Ishikawa (cell line): ENCODE measurements around the gene PHF21A.

Experiments used
- CEBPB ChIP-seq: IDR thresholded peaks from 2 replicates; pipeline ENCODE4 v1.6.1; 2012
- CREB1 ChIP-seq: IDR thresholded peaks from 2 replicates; pipeline ENCODE4 v1.6.1; 2012; ENCODE audit warnings: low read depth
- EGR1 ChIP-seq: IDR thresholded peaks from 2 replicates; pipeline ENCODE4 v1.6.1; 2012
- EP300 ChIP-seq: IDR thresholded peaks from 2 replicates; pipeline ENCODE4 v1.6.1; 2012; ENCODE audit warnings: borderline replicate concordance
- FOXM1 ChIP-seq: IDR thresholded peaks from 2 replicates; pipeline ENCODE4 v1.6.1; 2012; ENCODE audit warnings: low read depth, borderline replicate concordance
- MAX ChIP-seq: IDR thresholded peaks from 2 replicates; pipeline ENCODE4 v1.6.1; 2012
- NFIC ChIP-seq: IDR thresholded peaks from 2 replicates; pipeline ENCODE4 v1.6.1; 2012
- RAD21 ChIP-seq: IDR thresholded peaks from 2 replicates; pipeline ENCODE4 v1.6.1; 2012; ENCODE audit warnings: low read depth
- TAF1 ChIP-seq: IDR thresholded peaks from 2 replicates; pipeline ENCODE4 v1.6.1; 2012; ENCODE audit warnings: low read depth, mild to moderate bottlenecking
- TCF12 ChIP-seq: IDR thresholded peaks from 2 replicates; pipeline ENCODE4 v1.6.1; 2012; ENCODE audit warnings: low read depth
- TEAD4 ChIP-seq: IDR thresholded peaks from 2 replicates; pipeline ENCODE4 v1.6.1; 2012
- YY1 ChIP-seq: IDR thresholded peaks from 2 replicates; pipeline ENCODE4 v1.6.1; 2012; ENCODE audit warnings: low read depth
- ZBTB7A ChIP-seq: IDR thresholded peaks from 2 replicates; pipeline ENCODE4 v1.6.1; 2012; ENCODE audit warnings: low read depth
- TF ChIP-seq, protein P1 (sequence below): IDR thresholded peaks from 2 replicates; pipeline ENCODE4 v1.6.1; 2012
- TF ChIP-seq, protein P2 (sequence below): IDR thresholded peaks from 2 replicates; pipeline ENCODE4 v1.6.1; 2012; ENCODE audit warnings: low read depth, mild to moderate bottlenecking

Gene PHF21A

DNA sequence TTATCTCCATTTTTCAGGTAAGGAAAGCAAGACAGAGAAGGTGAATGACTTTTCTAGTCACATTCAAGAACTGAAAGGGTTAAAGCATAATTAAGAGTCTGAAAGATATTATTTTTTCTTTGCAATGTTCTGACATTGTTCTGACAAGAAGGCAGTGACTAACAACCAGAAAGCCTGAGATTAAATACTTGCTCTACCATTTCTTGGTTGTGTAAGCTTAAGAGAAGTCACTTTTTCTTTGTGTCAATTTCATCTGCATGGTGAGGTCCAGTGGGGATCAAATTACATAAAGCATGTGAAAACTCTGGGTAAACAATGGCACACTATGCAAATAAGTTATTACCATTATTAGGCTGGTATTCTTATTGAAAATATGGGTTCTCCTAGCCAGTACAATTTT, 73.7 kb downstream of the PHF21A start:
- TF ChIP-seq CREB1 (no peak), EP300 (no peak), FOXM1 (no peak), TEAD4 (no peak), TAF1 (no peak), EGR1 (no peak), TCF12 (no peak), CEBPB (no peak), YY1 (no peak), MAX (no peak), RAD21 (no peak), NFIC (no peak), ZBTB7A (no peak)
- TF ChIP-seq, protein P1, sequence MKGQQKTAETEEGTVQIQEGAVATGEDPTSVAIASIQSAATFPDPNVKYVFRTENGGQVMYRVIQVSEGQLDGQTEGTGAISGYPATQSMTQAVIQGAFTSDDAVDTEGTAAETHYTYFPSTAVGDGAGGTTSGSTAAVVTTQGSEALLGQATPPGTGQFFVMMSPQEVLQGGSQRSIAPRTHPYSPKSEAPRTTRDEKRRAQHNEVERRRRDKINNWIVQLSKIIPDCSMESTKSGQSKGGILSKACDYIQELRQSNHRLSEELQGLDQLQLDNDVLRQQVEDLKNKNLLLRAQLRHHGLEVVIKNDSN: no peak
- TF ChIP-seq, protein P2, sequence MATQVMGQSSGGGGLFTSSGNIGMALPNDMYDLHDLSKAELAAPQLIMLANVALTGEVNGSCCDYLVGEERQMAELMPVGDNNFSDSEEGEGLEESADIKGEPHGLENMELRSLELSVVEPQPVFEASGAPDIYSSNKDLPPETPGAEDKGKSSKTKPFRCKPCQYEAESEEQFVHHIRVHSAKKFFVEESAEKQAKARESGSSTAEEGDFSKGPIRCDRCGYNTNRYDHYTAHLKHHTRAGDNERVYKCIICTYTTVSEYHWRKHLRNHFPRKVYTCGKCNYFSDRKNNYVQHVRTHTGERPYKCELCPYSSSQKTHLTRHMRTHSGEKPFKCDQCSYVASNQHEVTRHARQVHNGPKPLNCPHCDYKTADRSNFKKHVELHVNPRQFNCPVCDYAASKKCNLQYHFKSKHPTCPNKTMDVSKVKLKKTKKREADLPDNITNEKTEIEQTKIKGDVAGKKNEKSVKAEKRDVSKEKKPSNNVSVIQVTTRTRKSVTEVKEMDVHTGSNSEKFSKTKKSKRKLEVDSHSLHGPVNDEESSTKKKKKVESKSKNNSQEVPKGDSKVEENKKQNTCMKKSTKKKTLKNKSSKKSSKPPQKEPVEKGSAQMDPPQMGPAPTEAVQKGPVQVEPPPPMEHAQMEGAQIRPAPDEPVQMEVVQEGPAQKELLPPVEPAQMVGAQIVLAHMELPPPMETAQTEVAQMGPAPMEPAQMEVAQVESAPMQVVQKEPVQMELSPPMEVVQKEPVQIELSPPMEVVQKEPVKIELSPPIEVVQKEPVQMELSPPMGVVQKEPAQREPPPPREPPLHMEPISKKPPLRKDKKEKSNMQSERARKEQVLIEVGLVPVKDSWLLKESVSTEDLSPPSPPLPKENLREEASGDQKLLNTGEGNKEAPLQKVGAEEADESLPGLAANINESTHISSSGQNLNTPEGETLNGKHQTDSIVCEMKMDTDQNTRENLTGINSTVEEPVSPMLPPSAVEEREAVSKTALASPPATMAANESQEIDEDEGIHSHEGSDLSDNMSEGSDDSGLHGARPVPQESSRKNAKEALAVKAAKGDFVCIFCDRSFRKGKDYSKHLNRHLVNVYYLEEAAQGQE: no peak

GRCh38 chr11:46045811-46046210, 75.4 kb downstream of the PHF21A start:
- TF ChIP-seq YY1 (no peak), NFIC (no peak), FOXM1 (no peak), RAD21 (no peak), TEAD4 (no peak), MAX (no peak), CREB1 (no peak), TAF1 (no peak), ZBTB7A (no peak), EP300 (no peak), TCF12 (no peak), EGR1 (no peak)
- TF ChIP-seq, protein P1: no peak
- TF ChIP-seq, protein P2: no peak

GRCh38 chr11:46044601-46045000, 76.7 kb downstream of the PHF21A start:
- TF ChIP-seq CEBPB (no peak), FOXM1 (no peak), CREB1 (no peak), MAX (no peak), YY1 (no peak), NFIC (no peak), EP300 (no peak), TEAD4 (no peak), TCF12 (no peak), RAD21 (no peak), ZBTB7A (no peak), EGR1 (no peak), TAF1 (no peak)
- TF ChIP-seq, protein P2: no peak
- TF ChIP-seq, protein P1: no peak

GRCh38 chr11:46039990-46040389, 81.3 kb downstream of the PHF21A start:
- TF ChIP-seq EGR1: no peak
- no peak for TF ChIP-seq FOXM1
- no peak for TF ChIP-seq ZBTB7A
- TF ChIP-seq TAF1: no peak
- no peak for TF ChIP-seq NFIC
- TF ChIP-seq, protein P1: no peak
- TF ChIP-seq, protein P2: no peak
- TF ChIP-seq TEAD4: no peak
- no peak for TF ChIP-seq CEBPB
- TF ChIP-seq CREB1: no peak
- TF ChIP-seq MAX: no peak
- no peak for TF ChIP-seq TCF12
- TF ChIP-seq YY1: no peak
- TF ChIP-seq RAD21: no peak
